HUDEP-2 (cell line): ENCODE results near the gene CXCL10.
"Not testable (repeated sequence)": the region's sequence is repeated elsewhere in the genome, so short reads cannot be mapped to it uniquely, and the experiment has no call there.

Experiments
- DNase-seq, 76 experiments: peaks; one replicate each; lab custom pipeline; 2025; ENCODE audit not compliant: unreplicated experiment in 76 of 76; lab: John Stamatoyannopoulos, UW

CXCL10 gene

DNA sequence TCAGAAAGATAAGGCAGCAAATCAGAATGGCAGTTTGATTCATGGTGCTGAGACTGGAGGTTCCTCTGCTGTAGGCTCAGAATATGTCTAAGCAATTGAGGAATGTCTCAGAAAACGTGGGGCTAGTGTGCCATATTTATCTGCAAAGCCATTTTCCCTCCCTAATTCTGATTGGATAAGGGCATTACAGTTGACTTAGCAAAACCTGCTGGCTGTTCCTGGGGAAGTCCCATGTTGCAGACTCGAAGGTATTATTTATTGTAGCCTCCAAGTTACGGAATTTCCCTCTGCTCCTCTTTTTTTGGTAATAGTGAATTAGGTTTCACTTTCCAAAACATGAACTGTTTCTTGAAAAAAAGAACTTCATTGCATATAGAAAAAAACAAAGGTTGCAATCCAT, at the start of gene CXCL10:
Gene CXCL10, minus strand, starts transcription at position 109 of the 400 bp plus-strand sequence. Its CDS starts 66 bp downstream, at position 43.
- no peak for DNase-seq

DNA sequence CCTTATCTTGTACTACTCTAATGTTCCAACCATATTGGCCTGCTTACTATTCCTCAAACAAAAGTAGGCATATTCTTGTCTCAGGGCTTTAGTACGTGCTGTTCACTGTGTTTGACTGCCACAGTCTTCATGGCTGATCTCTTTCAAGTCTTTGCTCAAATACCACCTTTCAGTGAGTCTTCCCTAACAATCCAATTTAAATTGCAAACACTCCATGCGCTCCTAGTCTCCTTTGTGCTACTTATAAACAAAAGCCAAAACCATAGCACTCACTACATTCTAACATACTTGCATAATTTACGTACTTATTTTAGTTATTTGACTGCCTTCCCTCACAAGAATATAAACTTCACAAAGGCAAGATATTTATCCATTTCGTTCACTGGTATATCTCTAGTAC, 49.5 kb upstream of the CXCL10 start:
- no peak for DNase-seq

DNA sequence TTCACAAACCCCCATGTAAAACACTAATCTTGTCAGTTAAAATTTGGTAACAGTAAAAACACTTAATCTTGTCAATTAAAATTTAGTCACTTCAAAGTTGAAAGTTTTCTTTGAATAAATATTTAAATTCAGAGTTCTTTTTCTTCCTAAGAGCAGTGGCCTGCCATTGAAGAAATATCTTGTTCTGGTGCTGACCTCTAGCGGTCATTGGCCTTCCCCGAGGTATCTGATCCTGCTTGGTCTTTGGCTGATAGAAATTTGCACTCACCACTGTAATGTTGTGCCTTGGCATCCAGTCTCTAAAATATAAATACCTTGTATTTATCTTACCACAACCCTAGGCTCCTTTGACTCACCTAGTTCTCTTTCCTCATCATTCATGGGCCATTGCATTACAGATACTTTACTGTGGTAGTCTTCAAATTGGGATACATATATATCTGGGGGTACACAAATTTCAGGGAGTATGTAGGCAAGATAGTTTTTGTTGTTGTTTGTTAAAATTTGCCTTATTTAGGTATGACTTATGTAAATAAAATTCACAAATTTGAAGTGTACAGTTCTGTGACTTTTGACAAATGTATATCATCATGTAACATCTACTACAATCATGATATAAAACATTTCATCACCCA, 44.5 kb upstream of the CXCL10 start:
- peak in 56 of 76 experiments; percentile 1 to 74 (median 32) for DNase-seq

DNA sequence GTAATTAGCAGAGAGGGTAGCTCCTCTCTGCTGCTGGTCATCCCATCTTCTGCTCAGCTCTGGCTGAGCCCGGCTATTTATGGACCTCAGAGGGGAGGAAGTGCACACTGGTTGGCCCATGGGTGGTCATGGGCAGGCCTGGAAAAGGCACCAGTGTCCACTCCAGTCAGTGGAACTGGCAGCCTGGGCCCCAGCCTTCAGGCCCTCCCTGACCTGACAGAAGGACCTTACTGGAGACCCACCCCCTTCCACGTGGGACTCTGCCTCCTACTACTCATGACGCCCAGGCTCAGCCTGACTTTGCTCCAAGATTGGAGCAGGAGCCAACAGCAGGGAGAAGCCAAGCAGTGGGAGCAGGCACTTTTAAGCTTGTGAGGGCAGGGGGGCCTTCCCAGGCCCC, 43.2 kb upstream of the CXCL10 start:
- DNase-seq, result no peak

DNA sequence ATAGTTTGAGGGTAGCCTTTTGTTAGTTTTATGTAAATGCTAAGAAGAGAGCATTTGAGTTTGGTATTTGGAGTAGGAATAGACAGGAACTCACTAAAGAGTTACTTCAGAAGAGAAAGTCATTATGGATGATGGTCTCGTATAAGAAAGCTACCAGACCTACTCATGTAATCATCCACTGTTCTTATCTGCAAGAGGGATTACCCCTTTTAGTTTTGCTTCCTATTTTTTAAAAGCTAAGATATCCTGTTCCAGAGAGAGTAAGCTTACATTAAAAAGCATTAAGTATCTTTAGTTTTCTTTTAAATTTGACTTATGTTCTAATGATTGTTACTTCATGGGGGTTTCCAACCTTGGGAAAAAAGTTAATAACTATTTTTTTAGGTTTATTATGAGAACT, 38.7 kb upstream of the CXCL10 start:
- DNase-seq, result no peak

DNA sequence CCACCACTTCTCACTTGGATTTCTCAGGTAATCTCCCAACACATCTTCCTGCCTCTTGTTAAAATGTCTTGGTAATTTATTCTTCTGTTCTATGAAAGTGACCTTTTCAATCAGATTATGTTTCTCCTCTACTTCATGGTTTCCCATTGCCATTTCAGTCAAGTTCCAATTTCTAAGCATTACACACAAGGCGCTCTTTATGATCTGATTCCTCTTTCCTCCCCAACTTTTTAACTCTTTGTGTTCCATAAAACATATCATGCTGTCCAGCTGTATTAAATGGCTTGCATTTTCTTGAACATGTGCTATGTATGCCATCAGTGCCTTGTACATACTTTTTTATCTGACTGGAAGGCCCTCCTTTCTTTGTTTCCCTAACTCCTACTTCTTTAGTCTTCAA, 38.1 kb upstream of the CXCL10 start:
- no peak for DNase-seq

DNA sequence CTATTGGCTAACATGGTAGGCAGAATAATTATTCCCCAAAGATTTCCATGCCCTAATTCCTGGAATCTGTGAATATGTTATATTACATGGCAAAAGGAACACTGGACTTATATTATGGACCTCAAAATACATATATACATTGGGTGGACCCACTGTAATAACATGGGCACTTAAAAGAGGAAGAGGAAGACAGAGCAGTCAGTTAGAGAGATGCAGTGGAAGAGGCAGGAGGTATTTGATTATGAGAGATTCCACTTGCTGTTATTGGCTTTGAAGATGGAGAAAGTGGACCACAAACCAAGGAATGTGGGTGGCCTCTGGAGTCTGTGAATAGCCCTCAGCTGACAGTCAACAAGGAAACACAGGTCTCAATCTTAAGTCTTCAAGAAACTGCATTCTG, 37.2 kb upstream of the CXCL10 start:
- DNase-seq, result no peak

DNA sequence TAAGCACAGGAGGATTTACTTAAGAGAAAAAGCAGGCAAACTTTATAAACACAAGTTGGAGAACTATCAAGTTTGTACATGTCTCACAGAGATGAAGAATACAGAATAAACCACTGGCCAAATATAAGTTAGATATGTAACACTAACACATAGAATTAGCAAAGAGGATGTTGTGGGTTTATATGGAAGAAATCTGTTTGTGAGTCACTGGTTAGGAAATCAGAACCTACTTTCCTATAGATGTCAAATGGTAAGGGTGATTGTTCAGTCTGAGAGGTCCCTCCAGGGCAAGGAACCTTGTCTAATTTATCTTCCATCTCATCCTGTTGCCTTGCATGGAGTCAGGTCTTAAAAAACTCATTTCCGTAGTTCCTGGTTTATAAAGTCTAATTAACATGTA, 36.5 kb upstream of the CXCL10 start:
- DNase-seq, result no peak

DNA sequence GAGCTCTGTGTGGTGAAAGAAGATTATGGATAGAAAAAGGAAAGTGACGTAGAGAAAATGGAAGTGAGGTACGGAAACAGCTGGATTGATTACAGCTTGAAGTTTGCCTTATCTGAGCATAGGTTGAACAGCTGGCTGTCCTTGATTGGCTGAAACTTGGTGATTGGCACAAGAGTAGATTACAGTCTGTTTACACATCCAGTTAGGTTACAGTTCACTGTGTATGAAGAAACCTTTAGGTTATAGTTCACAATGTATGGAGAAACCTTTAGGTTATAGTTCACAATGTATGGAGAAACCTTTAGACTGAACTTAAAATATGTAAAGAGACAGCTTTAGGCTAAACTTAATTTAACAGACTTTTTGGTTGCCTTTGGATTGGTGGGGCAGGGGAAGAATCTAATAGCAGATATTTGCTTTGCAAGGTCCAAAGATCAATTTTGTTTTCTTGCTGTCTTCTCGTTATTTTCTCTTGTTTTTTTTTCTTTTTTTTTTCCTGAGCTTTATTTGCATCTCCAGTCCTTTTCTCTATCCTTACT, 35.7 kb upstream of the CXCL10 start:
- DNase-seq, result peak in 6 of 76 experiments; percentile 5 to 19 (median 15)

DNA sequence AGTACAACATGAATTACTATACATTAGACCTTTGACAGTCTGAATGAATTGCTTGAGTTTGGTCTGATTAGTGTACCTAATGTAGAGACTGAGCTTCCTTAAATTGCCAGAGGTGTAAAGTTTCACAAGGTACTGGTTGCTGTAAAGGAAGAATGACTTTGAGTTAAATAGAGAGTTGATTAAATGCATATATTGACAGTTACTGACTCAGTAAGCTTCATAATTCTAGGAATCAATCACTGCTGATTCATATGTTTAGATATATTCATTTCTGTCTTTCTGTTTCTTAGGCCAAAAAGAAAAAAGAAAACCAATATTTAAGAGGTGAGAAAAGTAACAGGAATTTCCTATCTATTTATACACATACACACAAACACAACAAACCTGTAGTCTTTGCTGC, 35.0 kb upstream of the CXCL10 start:
- DNase-seq, result no peak

DNA sequence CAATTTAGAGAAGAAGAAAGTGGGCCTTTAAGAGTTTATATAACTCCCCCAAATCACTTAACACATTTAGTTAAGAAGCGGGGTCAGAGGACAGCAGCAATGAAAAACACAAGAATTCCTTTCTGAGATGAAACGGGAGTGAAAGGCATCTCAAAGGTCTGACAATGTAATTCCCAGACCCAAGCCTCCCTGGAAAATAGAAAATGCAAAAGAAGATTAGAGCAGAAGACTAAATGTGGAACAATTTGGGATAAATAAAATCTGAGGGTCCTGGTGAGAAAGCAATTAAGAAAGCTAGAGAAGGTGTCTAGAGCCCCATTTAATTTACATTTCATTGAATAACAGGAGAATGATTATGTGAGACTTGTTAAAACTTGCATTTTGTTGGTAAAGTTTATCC, 32.1 kb upstream of the CXCL10 start:
- DNase-seq, result no peak

DNA sequence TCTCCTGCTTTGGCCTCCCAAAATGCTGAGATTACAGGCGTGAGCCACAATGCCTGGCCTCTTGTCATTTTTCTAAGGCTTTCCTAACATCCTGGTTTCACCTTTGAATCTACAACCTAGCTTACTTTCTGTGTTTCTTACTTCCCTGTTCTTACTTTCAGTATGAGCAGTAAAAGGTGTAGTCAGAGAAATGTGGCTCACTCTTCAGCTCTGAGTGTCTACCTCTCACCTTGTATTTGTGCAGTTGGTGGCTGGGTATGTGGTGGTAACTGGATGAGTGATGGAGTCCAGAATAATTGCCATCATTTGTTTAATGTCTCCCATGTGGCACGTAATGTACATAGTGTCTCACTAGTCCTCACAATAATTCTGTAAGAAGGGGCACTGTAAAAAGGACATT, 31.7 kb upstream of the CXCL10 start:
- no peak for DNase-seq

DNA sequence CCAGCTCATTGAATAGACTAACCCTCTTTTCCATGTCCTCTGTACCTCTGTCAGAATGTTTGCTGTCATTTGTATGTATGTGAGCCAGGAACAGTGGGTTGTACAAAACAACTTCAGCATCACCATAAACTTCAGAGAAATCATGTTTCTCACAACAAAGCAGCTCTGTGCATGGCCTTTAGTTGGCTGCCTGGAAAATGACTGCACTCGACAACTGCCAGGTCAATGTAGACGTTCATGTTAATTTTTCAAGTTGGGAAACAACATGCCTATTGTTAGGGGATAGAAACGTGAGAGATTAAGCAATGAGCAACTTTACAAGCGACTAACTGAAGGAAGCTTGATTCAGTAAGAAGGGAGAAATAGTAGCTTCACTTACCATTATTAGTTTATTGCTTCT, 30.4 kb upstream of the CXCL10 start:
- DNase-seq, result no peak

DNA sequence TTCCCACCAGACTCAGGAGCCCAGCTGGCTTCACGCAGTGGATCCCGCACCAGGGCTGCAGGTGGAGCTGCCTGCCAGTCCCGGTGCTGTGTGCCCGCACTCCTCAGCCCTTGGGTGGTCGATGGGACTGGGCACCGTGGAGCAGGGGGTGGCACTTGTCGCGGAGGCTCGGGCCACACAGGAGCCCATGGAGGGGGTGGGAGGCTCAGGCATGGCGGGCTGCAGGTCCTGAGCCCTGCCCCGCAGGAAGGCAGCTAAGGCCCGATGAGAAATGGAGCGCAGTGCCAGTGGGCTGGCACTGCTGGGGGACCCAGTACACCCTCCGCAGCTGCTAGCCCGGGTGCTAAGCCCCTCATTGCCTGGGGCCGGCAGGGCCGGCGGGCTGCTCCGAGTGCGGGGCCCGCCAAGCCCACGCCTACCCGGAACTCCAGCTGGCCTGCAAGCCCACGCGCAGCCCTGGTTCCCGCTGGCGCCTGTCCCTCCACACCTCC, 27.3 kb upstream of the CXCL10 start:
- DNase-seq, result not testable (repeated sequence)

DNA sequence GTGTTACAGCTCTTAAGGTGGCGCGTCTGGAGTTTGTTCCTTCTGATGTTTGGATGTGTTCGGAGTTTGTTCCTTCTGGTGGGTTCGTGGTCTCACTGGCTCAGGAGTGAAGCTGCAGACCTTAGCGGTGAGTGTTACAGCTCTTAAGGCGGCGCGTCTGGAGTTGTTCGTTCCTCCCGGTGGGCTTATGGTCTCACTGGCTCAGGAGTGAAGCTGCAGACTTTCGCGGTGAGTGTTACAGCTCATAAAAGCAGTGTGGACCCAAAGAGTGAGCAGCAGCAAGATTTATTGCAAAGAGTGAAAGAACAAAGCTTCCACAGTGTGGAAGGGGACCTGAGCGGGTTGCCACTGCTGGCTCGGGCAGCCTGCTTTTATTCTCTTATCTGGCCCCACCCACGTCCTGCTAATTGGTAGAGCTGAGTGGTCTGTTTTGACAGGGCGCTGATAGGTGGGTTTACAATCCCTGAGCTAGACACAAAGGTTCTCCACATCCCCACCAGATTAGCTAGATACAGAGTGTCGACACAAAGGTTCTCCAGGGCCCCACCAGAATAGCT, 26.6 kb upstream of the CXCL10 start:
- DNase-seq, result not testable (repeated sequence)

DNA sequence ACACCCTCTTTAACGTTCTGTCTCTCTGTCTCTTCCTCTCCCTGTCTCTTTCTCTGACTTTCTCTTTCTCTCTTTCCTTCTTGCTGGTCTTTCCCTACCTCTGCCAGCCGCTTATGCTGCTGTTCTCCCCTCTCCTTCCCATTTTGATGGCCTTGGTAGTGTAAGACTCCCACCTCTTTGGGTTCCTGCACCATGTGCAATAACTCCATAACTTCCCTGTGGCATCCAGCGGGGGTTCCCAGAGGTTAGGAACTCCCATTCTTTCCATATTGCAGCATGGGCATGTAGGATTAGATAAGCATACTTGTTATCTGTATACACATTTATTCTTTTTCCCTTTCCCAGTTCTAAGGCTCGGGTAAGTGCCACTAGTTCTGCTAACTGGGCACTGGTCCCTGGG, 21.4 kb upstream of the CXCL10 start:
- DNase-seq, result not testable (repeated sequence)

DNA sequence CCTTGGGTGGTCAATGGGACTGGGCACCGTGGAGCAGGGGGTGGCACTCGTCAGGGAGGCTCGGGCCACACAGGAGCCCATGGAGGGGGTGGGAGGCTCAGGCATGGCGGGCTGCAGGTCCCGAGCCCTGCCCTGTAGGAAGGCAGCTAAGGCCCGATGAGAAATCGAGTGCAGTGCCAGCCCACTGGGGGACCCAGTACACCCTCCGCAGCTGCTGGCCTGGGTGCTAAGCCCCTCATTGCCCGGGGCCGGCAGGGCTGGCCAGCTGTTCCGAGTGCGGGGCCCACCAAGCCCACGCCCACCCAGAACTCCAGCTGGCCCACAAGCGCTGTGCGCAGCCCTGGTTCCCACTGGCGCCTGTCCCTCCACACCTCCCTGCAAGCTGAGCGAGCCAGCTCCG, 20.0 kb upstream of the CXCL10 start:
- DNase-seq, result not testable (repeated sequence)

DNA sequence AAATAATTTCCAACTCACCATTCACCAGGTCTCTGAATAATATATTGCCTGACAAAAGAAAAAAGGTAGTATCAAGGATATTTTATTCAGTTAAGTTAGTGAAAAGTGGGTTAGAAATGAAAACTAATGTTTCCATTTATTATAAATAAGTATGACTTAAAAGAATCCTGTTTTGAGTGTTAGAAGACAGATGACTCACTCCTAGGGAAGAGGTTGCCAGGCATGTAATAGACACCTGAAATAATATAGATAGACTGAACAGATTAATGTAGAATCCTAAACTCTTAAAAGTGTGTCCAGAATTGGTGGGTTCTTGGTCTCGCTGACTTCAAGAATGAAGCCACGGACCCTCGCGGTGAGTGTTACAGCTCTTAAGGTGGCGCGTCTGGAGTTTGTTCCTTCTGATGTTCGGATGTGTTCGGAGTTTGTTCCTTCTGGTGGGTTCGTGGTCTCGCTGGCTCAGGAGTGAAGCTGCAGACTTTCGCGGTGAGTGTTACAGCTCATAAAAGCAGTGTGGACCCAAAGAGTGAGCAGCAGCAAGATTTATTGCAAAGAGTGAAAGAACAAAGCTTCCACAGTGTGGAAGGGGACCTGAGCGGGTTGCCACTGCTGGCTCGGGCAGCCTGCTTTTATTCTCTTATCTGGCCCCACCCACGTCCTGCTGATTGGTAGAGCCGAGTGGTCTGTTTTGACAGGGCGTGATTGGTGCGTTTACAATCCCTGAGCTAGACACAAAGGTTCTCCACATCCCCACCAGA, 19.1 kb upstream of the CXCL10 start:
- DNase-seq, result not testable (repeated sequence)

DNA sequence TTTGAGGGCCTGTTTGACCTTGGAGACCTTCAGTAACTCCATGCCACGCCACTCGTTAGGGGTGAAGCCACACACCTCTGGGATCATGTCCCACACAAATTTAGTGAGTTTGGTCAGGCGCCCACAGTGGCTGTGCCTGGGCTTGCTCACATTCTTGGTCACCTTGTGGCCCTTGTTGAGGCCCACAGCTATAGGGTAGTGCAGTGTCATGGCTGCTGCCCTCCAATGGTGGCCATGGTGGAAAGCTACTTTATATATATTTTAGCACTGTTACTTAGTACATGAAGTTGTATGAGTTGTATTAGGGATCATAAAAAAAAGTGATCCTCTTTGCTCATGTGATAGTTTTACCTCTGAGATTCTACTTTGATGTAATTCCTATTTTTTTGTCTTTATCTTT, 13.6 kb upstream of the CXCL10 start:
- DNase-seq, result no peak

DNA sequence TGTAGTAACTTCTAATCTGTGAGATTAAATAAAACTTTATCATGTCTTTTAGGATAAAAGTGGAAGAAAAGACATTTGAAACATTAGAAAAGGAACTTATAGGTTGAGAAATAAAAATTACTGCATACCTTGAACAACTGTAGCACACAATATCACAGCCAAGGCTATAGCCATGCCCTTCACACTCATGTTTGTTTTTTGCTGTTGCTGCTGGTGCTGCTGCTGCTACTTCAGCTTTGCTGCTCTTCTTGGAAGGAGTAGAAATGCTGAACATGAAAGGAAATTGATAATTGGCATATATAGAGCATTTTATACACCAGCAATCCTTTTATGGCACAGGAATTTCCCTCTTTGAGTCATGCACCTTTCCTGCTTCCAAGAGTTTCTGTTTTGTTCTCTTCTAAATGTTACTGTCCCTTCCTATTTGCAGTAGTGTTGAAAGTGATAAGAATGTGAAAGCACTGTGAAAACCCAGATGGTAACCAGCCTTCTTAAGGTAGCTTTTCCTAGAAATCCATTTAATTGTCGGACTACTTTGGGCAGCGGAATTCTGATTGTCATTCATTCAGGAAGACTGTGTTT, 12.6 kb upstream of the CXCL10 start, which contains the start of gene CXCL11:
Gene CXCL11, minus strand, starts transcription at position 272 of the 582 bp plus-strand sequence. Its CDS starts 83 bp downstream, at position 189.
- no peak for DNase-seq

DNA sequence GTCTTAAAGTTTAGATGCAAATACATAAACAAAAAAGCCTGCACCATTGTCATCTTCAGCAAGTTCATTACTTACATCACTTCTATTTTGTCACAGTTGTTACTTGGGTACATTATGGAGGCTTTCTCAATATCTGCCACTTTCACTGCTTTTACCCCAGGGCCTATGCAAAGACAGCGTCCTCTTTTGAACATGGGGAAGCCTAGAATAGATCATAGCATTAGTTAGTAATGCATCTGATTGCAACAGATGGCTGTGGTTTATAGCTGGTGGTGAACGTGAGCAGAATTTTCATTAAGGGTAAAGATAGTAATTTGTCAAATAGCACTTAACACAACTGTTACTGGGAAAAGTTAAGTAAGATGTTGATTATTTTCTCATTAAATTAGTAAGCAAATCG, 11.8 kb upstream of the CXCL10 start:
- no peak for DNase-seq
